Activated CD8-positive, alpha-beta T cell treated with anti-CD3 and anti-CD28 coated beads for 36 hours (primary cell): ENCODE data around the gene CKS1B. TPM values are rescaled to one million over a fixed set of nuclear protein-coding genes. Genes with fewer than 3 reads are reported as not detected.

ENCODE experiments used
- ATAC-seq: fragments of 200-7000 bp; cut with Tn5 transposase; one replicate; pipeline ENCODE4 v1.10.0; 2021; ENCODE audit warnings: mild to moderate bottlenecking, moderate library complexity
- CTCF ChIA-PET: fragments of 350-600 bp; sonication (Branson Sonifier 250); formaldehyde crosslinking; loops from one replicate; lab custom pipeline; 2021; ENCODE audit warnings: antibody characterized with exemption; lab: Charles Lee
- POLR2A ChIA-PET: fragments of 350-600 bp; sonication (Branson Sonifier 250); formaldehyde crosslinking; loops from one replicate; lab custom pipeline; 2021; ENCODE audit warnings: antibody characterized with exemption; lab: Charles Lee
- DNase-seq: peaks from one replicate; pipeline ENCODE4 v3.0.0-alpha.2; 2020
- H3K27ac Mint-ChIP-seq: one replicate; pipeline ENCODE4 v1.8.0; 2021; ENCODE audit warnings: mild to moderate bottlenecking, mixed read lengths
- H3K27me3 Mint-ChIP-seq: one replicate; pipeline ENCODE4 v1.8.0; 2021; ENCODE audit warnings: mixed read lengths
- H3K36me3 Mint-ChIP-seq: one replicate; pipeline ENCODE4 v1.8.0; 2021; ENCODE audit warnings: low read depth, mixed read lengths
- H3K4me1 Mint-ChIP-seq: one replicate; pipeline ENCODE4 v1.8.0; 2021; ENCODE audit warnings: low read depth, mixed read lengths
- H3K4me3 Mint-ChIP-seq: one replicate; pipeline ENCODE4 v1.8.0; 2021; ENCODE audit warnings: mild to moderate bottlenecking, moderate library complexity, mixed read lengths
- H3K9me3 Mint-ChIP-seq: one replicate; pipeline ENCODE4 v1.8.0; 2021; ENCODE audit warnings: mixed read lengths
- intact Hi-C: fragments of 100-400 bp; cut with micrococcal nuclease; formaldehyde crosslinking; loops from one replicate; pipeline ENCODE4 v1.10.0; 2022
- total RNA-seq, 2 experiments: library from RNA; stranded (reverse); gene quantifications; one replicate each; pipeline ENCODE4 v1.2.3, GENCODE V29; 2021
- TF ChIP-seq, protein P1 (sequence below): fragments of 200-600 bp; IDR thresholded peaks from one replicate; pipeline ENCODE4 v1.8.0; 2022; ENCODE audit warnings: antibody characterized with exemption, mild to moderate bottlenecking

The CKS1B gene
- total RNA-seq, 2 experiments from 2014 or later, result 172 to 173 TPM

DNA sequence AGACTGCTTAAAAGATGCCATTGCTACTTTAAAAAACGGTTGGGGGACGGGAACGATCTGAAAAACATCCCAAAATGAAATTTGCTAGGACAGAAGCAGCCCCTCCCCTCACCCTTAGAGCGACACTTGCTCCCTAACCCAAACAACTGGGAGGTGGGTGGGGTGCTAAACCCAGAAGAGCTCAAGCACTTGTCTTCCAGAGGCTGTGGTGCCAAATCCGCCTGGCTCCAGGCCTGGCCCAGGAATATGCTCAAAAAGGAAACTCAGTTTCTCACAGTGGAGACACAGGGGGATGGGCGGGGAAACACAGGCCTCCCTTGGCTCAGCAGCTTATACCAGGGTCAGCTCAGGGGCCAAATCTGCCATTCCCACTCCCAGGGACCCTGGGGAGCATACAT, 17.9 kb upstream of the CKS1B start:
- TF ChIP-seq, protein P1, sequence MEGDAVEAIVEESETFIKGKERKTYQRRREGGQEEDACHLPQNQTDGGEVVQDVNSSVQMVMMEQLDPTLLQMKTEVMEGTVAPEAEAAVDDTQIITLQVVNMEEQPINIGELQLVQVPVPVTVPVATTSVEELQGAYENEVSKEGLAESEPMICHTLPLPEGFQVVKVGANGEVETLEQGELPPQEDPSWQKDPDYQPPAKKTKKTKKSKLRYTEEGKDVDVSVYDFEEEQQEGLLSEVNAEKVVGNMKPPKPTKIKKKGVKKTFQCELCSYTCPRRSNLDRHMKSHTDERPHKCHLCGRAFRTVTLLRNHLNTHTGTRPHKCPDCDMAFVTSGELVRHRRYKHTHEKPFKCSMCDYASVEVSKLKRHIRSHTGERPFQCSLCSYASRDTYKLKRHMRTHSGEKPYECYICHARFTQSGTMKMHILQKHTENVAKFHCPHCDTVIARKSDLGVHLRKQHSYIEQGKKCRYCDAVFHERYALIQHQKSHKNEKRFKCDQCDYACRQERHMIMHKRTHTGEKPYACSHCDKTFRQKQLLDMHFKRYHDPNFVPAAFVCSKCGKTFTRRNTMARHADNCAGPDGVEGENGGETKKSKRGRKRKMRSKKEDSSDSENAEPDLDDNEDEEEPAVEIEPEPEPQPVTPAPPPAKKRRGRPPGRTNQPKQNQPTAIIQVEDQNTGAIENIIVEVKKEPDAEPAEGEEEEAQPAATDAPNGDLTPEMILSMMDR, result no peak
- Mint-ChIP-seq H3K27ac (peak overlapping the region; percentile 97), H3K4me3 (peak overlapping the region; percentile 91), H3K27me3 (no peaks in the 10 kb centered on the region), H3K9me3 (no peaks in the 10 kb centered on the region), H3K4me1 (peaks cover 67% of the 10 kb centered on the region), H3K36me3 (peaks cover 16% of the 10 kb centered on the region)
- ATAC-seq (no peak), DNase-seq (no peak)
- ChIA-PET POLR2A (interaction anchor here (0.8 to 3.3 kb wide), 9 partner anchors 8 to 59 kb away, joined by 3 to 11 read pairs (median 4); partner anchors contain the start of gene FLAD1), CTCF (interaction anchor here (0.9 to 6.7 kb wide), 9 partner anchors 14 to 211 kb away, joined by 3 to 49 read pairs (median 10); partner anchors contain the start of genes ADAM15, LENEP, PMVK and SHC1)
- intact Hi-C loops, result no loop called here

GRCh38 chr1:154957091-154957657, 17.3 kb upstream of the CKS1B start:
- Mint-ChIP-seq H3K4me1 (peaks cover 62% of the 10 kb centered on the region), H3K27me3 (no peaks in the 10 kb centered on the region), H3K36me3 (peaks cover 17% of the 10 kb centered on the region), H3K9me3 (no peaks in the 10 kb centered on the region), H3K27ac (peak overlapping the region; percentile 72), H3K4me3 (no peak overlapping the region)
- ATAC-seq (no peak), DNase-seq (no peak)
- TF ChIP-seq, protein P1, result no peak
- ChIA-PET POLR2A (interaction anchor here (1.1 to 3.3 kb wide), 3 partner anchors 15 to 20 kb away, joined by 4 to 11 read pairs (median 5); no protein-coding TSS in a partner anchor), CTCF (interaction anchor here (2.4 to 6.7 kb wide), 3 partner anchors 13 to 105 kb away, joined by 5 to 37 read pairs (median 10); partner anchors contain the start of gene SHC1)
- intact Hi-C loops, result no loop called here

DNA sequence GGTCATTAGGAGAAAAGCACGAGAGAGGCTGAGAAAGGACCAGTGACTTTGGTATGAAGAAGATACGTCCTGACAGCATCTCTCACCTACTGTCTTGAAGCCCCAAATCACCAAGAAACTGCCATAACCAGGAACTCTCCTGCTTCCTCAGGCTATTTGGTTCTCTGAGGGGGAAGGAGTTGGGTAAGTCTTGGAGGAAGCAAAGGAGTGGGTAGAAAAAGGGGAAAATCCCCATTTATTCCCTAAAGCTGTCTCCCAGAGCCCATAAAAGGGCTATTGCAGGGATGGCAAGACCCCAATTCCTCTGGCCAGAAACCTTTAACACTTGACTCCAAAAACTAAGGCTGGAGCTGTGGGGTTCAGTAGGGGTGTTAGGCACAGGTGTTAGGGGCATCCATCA, 16.4 kb upstream of the CKS1B start:
- ATAC-seq, result no peak
- TF ChIP-seq, protein P1, result no peak
- ChIA-PET CTCF (interaction anchor here (2.4 to 6.7 kb wide), 2 partner anchors 58 to 104 kb away, joined by 5 to 37 read pairs; no protein-coding TSS in a partner anchor), POLR2A (interaction anchor here (0.9 to 1.7 kb wide), 3 partner anchors 14 to 41 kb away, joined by 3 to 7 read pairs (median 5); partner anchors contain the start of gene CKS1B)
- no peaks in the 10 kb centered on the region for H3K9me3 Mint-ChIP-seq
- no peaks in the 10 kb centered on the region for H3K27me3 Mint-ChIP-seq
- intact Hi-C loops, result no loop called here
- no peak for DNase-seq
- peaks cover 23% of the 10 kb centered on the region for H3K36me3 Mint-ChIP-seq
- no peak overlapping the region for H3K27ac Mint-ChIP-seq
- H3K4me3 Mint-ChIP-seq, result no peak overlapping the region
- peaks cover 59% of the 10 kb centered on the region for H3K4me1 Mint-ChIP-seq

GRCh38 chr1:154958681-154959425, 15.6 kb upstream of the CKS1B start:
- ATAC-seq, result no peak
- no peaks in the 10 kb centered on the region for H3K27me3 Mint-ChIP-seq
- POLR2A ChIA-PET, result interaction anchor here (0.5 to 1.7 kb wide), 4 partner anchors 13 to 177 kb away, joined by 3 to 7 read pairs (median 4); partner anchors contain the start of genes CKS1B and SLC50A1
- H3K4me3 Mint-ChIP-seq, result no peak overlapping the region
- peak overlapping the region; percentile 61 for H3K27ac Mint-ChIP-seq
- TF ChIP-seq, protein P1, result no peak
- intact Hi-C loops, result no loop called here
- no peaks in the 10 kb centered on the region for H3K9me3 Mint-ChIP-seq
- CTCF ChIA-PET, result interaction anchor here (1.1 to 2.4 kb wide), 2 partner anchors 12 to 103 kb away, joined by 3 to 5 read pairs; no protein-coding TSS in a partner anchor
- no peak for DNase-seq
- peaks cover 30% of the 10 kb centered on the region for H3K36me3 Mint-ChIP-seq
- H3K4me1 Mint-ChIP-seq, result peaks cover 58% of the 10 kb centered on the region
